Tibial nerve (tissue), 3 donors: ENCODE data around the gene CCDC57.

Experiments
- POLR2A ChIP-seq, 2 donors: fragments of 450-650 bp; IDR thresholded peaks; one replicate each; pipeline ENCODE4 v1.6.1; 2017; ENCODE audit warnings: antibody characterized with exemption in 2 of 2, mild to moderate bottlenecking in 2 of 2, moderate library complexity in 2 of 2
- TF ChIP-seq, protein P1 (sequence below), 5 experiments: fragments of 200-600 bp in 3 of 5; fragments of 450-650 bp in 2 of 5; sonication (generic) in 3 of 5; IDR thresholded peaks; one replicate each; pipeline ENCODE4 v1.5.1; 2016 to 2019; ENCODE audit warnings: antibody characterized with exemption in 5 of 5, mild to moderate bottlenecking in 3 of 5, moderate library complexity in 2 of 5

DNA sequence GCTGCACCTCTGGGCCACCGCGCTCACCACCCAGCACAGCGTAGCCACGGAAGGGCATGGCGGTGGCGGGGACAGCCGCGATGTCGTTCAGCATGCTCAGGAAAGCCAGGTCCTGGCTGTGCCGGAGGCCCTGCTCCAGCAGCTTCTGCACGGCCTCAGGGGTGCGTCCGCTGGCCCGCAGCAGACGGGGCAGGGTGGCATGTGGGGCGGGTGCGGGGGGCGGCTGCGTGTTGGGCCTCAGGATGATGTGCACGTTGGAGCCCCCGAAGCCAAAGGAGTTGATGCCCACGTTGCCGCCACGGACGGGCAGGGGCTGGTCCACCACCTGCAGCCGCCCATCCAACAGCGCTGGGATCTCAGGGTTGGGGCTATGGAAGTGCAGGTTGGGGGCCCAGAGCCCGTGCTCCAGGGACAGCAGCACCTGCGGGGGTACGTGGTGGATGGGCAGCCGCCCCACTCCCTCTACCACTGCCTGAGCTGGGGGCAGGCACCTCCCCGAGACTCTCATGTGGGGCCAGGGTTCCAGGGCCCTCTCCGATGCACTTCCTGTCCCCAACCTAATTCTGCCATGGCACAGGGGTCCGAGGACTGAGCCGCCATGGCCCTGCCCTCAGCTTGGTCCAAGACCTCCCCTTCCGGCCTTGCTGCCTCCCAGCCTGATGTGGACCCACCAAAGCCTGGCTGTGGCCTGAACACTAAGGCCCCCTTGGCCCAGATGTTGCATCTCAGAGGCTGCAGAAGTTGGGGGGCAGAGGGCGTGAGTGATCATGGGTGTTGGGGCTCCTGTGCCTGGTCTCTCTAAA is 121.2 kb downstream of the CCDC57 start:
- no peak for TF ChIP-seq POLR2A (IDR thresholded peaks at IDR 0.05)
- TF ChIP-seq, protein P1, sequence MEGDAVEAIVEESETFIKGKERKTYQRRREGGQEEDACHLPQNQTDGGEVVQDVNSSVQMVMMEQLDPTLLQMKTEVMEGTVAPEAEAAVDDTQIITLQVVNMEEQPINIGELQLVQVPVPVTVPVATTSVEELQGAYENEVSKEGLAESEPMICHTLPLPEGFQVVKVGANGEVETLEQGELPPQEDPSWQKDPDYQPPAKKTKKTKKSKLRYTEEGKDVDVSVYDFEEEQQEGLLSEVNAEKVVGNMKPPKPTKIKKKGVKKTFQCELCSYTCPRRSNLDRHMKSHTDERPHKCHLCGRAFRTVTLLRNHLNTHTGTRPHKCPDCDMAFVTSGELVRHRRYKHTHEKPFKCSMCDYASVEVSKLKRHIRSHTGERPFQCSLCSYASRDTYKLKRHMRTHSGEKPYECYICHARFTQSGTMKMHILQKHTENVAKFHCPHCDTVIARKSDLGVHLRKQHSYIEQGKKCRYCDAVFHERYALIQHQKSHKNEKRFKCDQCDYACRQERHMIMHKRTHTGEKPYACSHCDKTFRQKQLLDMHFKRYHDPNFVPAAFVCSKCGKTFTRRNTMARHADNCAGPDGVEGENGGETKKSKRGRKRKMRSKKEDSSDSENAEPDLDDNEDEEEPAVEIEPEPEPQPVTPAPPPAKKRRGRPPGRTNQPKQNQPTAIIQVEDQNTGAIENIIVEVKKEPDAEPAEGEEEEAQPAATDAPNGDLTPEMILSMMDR (IDR thresholded peaks at IDR 0.05), result no peak
